A673 (cell line): ENCODE data around the gene EML2. TPM values are rescaled to one million over a fixed set of nuclear protein-coding genes. Genes with fewer than 3 reads are reported as not detected.

Source experiments
- BruUV-seq: library from RNA; stranded (reverse); fragments of 400-500 nt; replicated peaks from 2 replicates; lab custom pipeline; 2021; lab: Mats Ljungman, UMichigan
- CTCF ChIA-PET: fragments of 300-600 bp; sonication (Branson Sonifier 250); formaldehyde crosslinking; loops from one replicate; lab custom pipeline; 2022; ENCODE audit warnings: antibody characterized with exemption; lab: Charles Lee
- POLR2A ChIA-PET: fragments of 300-600 bp; sonication (Branson Sonifier 250); formaldehyde crosslinking; loops from one replicate; lab custom pipeline; 2022; ENCODE audit warnings: antibody characterized with exemption; ENCODE audit not compliant: low non-redundant PET; lab: Charles Lee
- DNase-seq: peaks from one replicate; pipeline ENCODE4 v3.0.0-alpha.2; 2015; ENCODE audit warnings: low spot score
- H3K27ac ChIP-seq: fragments of 200-600 bp; sonication (generic); 2 replicates; pipeline ENCODE4 v1.5.1; 2016; ENCODE audit warnings: mixed run types, low read depth, mild to moderate bottlenecking, mixed read lengths, antibody characterized with exemption, low read length; ENCODE audit not compliant: poor library complexity, severe bottlenecking
- H3K27me3 ChIP-seq: fragments of 200-600 bp; sonication (generic); replicated peaks from 2 replicates; pipeline ENCODE4 v1.6.1; 2017; ENCODE audit warnings: mixed run types, low read depth, mild to moderate bottlenecking, mixed read lengths, antibody characterized with exemption, low read length; ENCODE audit not compliant: insufficient read depth, poor library complexity
- H3K36me3 ChIP-seq: fragments of 200-600 bp; sonication (generic); 2 replicates; pipeline ENCODE4 v1.6.1; 2016; ENCODE audit warnings: mixed run types, mild to moderate bottlenecking, mixed read lengths, antibody characterized with exemption, low read length; ENCODE audit not compliant: insufficient read depth, poor library complexity, severe bottlenecking
- H3K4me1 ChIP-seq: fragments of 200-600 bp; sonication (generic); 2 replicates; pipeline ENCODE4 v1.6.1; 2017; ENCODE audit warnings: mixed run types, mild to moderate bottlenecking, mixed read lengths, antibody characterized with exemption, low read length; ENCODE audit not compliant: insufficient read depth, poor library complexity, severe bottlenecking
- H3K4me3 ChIP-seq: fragments of 200-600 bp; sonication (generic); 2 replicates; pipeline ENCODE4 v1.5.1; 2016; ENCODE audit warnings: low read depth, mixed run types, mild to moderate bottlenecking, mixed read lengths, low read length; ENCODE audit not compliant: poor library complexity, severe bottlenecking
- H3K9me3 ChIP-seq: fragments of 200-600 bp; sonication (generic); 2 replicates; pipeline ENCODE4 v1.6.1; 2016; ENCODE audit warnings: mixed run types, low read depth, mild to moderate bottlenecking, mixed read lengths, antibody characterized with exemption, low read length; ENCODE audit not compliant: poor library complexity, severe bottlenecking
- EZH2 ChIP-seq: fragments of 200-600 bp; sonication (generic); IDR thresholded peaks from 2 replicates; pipeline ENCODE4 v1.6.1; 2017; ENCODE audit warnings: borderline replicate concordance, low read depth, mild to moderate bottlenecking, mixed read lengths, antibody characterized with exemption, low read length; ENCODE audit not compliant: poor library complexity, severe bottlenecking
- intact Hi-C: fragments of 100-400 bp; cut with micrococcal nuclease; formaldehyde crosslinking; loops from one replicate; pipeline ENCODE4 v1.10.0; 2022; ENCODE audit not compliant: unreplicated experiment
- total RNA-seq: library from RNA; stranded (reverse); gene quantifications from 2 replicates; pipeline ENCODE4 v1.2.3, GENCODE V29; 2021
- TF ChIP-seq, protein P1 (sequence below): fragments of 300-800, 200-600 bp; sonication (generic); conservative IDR thresholded peaks from 2 replicates; pipeline ENCODE4 v1.5.1; 2017; ENCODE audit warnings: low read depth, mild to moderate bottlenecking, antibody characterized with exemption, low read length, moderate library complexity, mixed read lengths

The EML2 gene
- total RNA-seq, 1 experiment from 2014 or later, result 17.0 TPM

DNA sequence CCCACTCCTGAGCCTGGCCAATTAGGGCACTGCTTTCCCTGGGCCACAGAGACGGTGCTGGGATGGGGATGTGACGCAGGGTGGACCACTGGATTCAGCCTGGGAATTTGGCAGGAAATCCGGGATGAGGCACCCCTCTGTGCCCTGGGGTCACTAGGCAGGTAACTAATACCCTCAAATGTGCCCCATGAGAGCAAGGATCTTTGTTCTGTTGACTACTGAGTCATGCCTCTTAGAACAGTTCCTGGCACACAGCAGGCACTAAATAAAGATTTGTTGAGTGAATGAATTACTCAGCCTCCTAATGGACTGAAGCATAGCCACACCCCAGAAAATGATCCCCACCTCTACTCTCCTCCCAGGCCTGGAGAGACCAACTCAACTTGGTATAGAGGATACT is 70.5 kb downstream of the EML2 start:
- Histone ChIP-seq H3K9me3 (no peaks in the 10 kb centered on the region), H3K36me3 (no peaks in the 10 kb centered on the region), H3K27ac (no peak overlapping the region), H3K4me3 (no peak overlapping the region), H3K27me3 (no peaks in the 10 kb centered on the region), H3K4me1 (peaks cover 7% of the 10 kb centered on the region)
- no TSS peak for BruUV-seq
- TF ChIP-seq EZH2, result no peak
- TF ChIP-seq, protein P1, sequence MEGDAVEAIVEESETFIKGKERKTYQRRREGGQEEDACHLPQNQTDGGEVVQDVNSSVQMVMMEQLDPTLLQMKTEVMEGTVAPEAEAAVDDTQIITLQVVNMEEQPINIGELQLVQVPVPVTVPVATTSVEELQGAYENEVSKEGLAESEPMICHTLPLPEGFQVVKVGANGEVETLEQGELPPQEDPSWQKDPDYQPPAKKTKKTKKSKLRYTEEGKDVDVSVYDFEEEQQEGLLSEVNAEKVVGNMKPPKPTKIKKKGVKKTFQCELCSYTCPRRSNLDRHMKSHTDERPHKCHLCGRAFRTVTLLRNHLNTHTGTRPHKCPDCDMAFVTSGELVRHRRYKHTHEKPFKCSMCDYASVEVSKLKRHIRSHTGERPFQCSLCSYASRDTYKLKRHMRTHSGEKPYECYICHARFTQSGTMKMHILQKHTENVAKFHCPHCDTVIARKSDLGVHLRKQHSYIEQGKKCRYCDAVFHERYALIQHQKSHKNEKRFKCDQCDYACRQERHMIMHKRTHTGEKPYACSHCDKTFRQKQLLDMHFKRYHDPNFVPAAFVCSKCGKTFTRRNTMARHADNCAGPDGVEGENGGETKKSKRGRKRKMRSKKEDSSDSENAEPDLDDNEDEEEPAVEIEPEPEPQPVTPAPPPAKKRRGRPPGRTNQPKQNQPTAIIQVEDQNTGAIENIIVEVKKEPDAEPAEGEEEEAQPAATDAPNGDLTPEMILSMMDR, result no peak
- DNase-seq, result peak; percentile 79
- ChIA-PET CTCF (interaction anchor here (1.1 kb wide), 1 partner anchor 73 kb away, joined by 3 read pairs; no protein-coding TSS in a partner anchor), POLR2A (no interaction called here)
- intact Hi-C loops, result no loop called here

DNA sequence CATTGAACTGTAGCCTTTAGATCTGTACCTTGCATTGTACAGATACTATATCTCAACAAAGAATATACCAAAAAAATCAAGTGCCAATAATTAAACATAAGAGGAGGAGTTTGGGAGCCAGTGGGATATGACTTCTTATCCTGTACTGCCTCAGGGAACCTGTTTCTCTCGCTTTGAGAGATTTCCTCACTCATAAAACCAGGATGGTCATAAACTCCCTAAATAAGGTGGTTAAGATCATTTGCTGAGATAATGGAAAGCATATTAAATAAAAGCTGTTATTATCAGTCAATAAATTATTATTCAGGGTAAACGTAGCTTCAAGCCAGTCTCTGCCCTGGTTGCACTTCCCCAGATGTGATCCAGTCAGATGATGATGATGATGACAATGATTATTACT is 71.6 kb downstream of the EML2 start:
- no TSS peak for BruUV-seq

DNA sequence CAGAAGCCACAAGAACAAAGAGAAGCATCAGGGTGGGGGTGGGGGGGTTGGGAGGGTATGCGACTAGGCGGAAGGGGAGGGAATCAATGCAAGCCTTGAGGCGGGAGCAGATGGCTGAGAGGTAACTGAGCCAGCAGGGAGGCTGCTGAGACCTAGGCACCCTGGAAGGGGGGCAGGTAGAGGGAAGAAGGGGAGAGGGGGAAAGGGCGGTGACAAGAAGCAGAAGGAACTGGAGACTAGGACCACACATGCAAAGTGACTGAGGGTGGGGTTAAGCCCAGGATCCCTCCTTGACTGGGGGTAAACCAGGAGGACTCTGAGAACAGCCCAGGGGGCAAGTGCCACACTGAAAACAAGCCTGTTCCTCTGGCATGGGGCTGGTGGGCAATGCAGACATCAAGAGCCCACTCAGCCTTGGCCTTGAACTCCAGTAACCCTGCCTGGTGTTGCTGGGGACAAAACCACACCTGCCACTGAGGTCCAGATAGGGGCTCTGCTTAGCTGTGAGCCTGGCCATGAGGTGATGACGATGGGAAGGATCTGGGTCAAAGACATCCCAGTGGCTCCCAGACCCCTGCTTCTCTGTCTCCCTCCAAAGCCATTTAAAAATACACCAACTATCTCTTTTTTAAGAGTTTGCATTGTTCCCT is 74.9 kb downstream of the EML2 start:
- intact Hi-C loops, result no loop called here
- no TSS peak for BruUV-seq

More for the DNA sequence above, 71.6 kb downstream of the EML2 start:
- peaks cover 7% of the 10 kb centered on the region for H3K4me1 ChIP-seq
- no peak overlapping the region for H3K4me3 ChIP-seq
- ChIA-PET POLR2A (no interaction called here), CTCF (interaction anchor here (0.6 to 1.1 kb wide), 2 partner anchors 74 to 335 kb away, joined by 3 to 4 read pairs; no protein-coding TSS in a partner anchor)
- TF ChIP-seq, protein P1, result no peak
- TF ChIP-seq EZH2, result no peak
- no peaks in the 10 kb centered on the region for H3K36me3 ChIP-seq
- no peaks in the 10 kb centered on the region for H3K9me3 ChIP-seq
- no peak overlapping the region for H3K27ac ChIP-seq
- intact Hi-C loops, result no loop called here
- H3K27me3 ChIP-seq, result no peaks in the 10 kb centered on the region
- DNase-seq, result no peak

More for the DNA sequence above, 74.9 kb downstream of the EML2 start:
- no peak overlapping the region for H3K27ac ChIP-seq
- no peak overlapping the region for H3K4me3 ChIP-seq
- TF ChIP-seq EZH2, result no peak
- TF ChIP-seq, protein P1, result no peak
- H3K4me1 ChIP-seq, result peaks cover 7% of the 10 kb centered on the region
- ChIA-PET CTCF (no interaction called here), POLR2A (no interaction called here)
- H3K36me3 ChIP-seq, result no peaks in the 10 kb centered on the region
- DNase-seq, result no peak
- no peaks in the 10 kb centered on the region for H3K27me3 ChIP-seq
- no peaks in the 10 kb centered on the region for H3K9me3 ChIP-seq
